Vagina (tissue), 2 donors: ENCODE measurements around the gene NCAN. TPM values are rescaled to one million over a fixed set of nuclear protein-coding genes. Genes with fewer than 3 reads are reported as not detected.

Experiments used
- DNase-seq, 2 donors: peaks; one replicate each; pipeline ENCODE4 v3.0.0-alpha.2; 2017; ENCODE audit errors: extremely low spot score in 2 of 2
- H3K27ac ChIP-seq: fragments of 200-600 bp; sonication (generic); one replicate; pipeline ENCODE4 v1.5.1; 2019
- H3K27me3 ChIP-seq: fragments of 200-600 bp; sonication (generic); one replicate; pipeline ENCODE4 v1.5.1; 2019
- H3K36me3 ChIP-seq, 2 donors: fragments of 200-600 bp; sonication (generic); one replicate each; pipeline ENCODE4 v1.5.1; 2017 to 2019
- H3K4me1 ChIP-seq: fragments of 200-600 bp; sonication (generic); one replicate; pipeline ENCODE4 v1.5.1; 2019
- H3K4me3 ChIP-seq, 2 donors: fragments of 200-600 bp; sonication (generic); 1 replicate in 1 of 2; 2 replicates in 1 of 2; pipeline ENCODE4 v1.5.1; 2016 to 2019
- H3K9me3 ChIP-seq: fragments of 200-600 bp; sonication (generic); one replicate; pipeline ENCODE4 v1.5.1; 2019
- POLR2A ChIP-seq, 2 donors: fragments of 450-650 bp; IDR thresholded peaks; one replicate each; pipeline ENCODE4 v1.6.1; 2017; ENCODE audit warnings: antibody characterized with exemption in 2 of 2, mild to moderate bottlenecking in 2 of 2, moderate library complexity in 2 of 2
- POLR2AphosphoS5 ChIP-seq, 2 donors: sonication (generic); formaldehyde crosslinking; IDR thresholded peaks; one replicate each; pipeline ENCODE4 v1.9.0; 2017; ENCODE audit warnings: antibody characterized with exemption in 2 of 2, mild to moderate bottlenecking in 2 of 2, low read depth in 1 of 2; ENCODE audit not compliant: insufficient read depth in 1 of 2
- intact Hi-C: fragments of 100-400 bp; cut with DNase I; formaldehyde crosslinking; loops from one replicate; pipeline ENCODE4 v1.15.1; 2023
- total RNA-seq: library from RNA; depleted of rRNA; stranded (reverse); fragments of >200 nt; gene quantifications from one replicate; pipeline ENCODE4 v1.2.3, GENCODE V29; 2016
- TF ChIP-seq, protein P1 (sequence below), 3 experiments: fragments of 450-650 bp in 2 of 3; fragments of 200-600 bp in 1 of 3; sonication (generic) in 1 of 3; IDR thresholded peaks; one replicate each; pipeline ENCODE4 v1.5.1; 2017 to 2019; ENCODE audit warnings: antibody characterized with exemption in 3 of 3, mild to moderate bottlenecking in 2 of 3, moderate library complexity in 2 of 3

NCAN gene
- total RNA-seq, 1 donor from 2014 or later = not detected

DNA sequence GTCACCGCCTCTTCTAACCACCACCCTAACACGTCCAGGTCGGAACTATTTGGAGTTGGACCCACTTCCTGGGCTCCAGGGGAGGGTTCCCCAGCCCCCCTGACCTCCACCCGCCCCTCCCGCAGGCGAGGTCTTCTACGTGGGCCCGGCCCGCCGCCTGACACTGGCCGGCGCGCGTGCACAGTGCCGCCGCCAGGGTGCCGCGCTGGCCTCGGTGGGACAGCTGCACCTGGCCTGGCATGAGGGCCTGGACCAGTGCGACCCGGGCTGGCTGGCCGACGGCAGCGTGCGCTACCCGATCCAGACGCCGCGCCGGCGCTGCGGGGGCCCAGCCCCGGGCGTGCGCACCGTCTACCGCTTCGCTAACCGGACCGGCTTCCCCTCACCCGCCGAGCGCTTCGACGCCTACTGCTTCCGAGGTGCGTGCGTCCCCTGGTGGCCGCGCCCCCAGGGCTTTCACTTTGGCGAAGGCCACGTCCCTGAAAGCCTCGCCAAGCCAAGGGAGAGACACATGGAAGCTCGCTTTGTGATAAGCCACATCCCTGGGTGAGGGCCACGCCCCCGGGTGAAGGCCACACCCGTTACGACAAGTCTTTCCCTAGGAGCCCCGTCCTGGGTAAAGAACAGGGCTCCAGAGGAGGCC, 13.2 kb downstream of the NCAN start:
- Histone ChIP-seq H3K36me3 (no peaks in the 10 kb centered on the region), H3K4me1 (peaks cover 11% of the 10 kb centered on the region), H3K9me3 (no peaks in the 10 kb centered on the region), H3K27me3 (no peaks in the 10 kb centered on the region), H3K27ac (no peak overlapping the region), H3K4me3 (peak overlapping the region; percentile 27 to 44)
- TF ChIP-seq, protein P1, sequence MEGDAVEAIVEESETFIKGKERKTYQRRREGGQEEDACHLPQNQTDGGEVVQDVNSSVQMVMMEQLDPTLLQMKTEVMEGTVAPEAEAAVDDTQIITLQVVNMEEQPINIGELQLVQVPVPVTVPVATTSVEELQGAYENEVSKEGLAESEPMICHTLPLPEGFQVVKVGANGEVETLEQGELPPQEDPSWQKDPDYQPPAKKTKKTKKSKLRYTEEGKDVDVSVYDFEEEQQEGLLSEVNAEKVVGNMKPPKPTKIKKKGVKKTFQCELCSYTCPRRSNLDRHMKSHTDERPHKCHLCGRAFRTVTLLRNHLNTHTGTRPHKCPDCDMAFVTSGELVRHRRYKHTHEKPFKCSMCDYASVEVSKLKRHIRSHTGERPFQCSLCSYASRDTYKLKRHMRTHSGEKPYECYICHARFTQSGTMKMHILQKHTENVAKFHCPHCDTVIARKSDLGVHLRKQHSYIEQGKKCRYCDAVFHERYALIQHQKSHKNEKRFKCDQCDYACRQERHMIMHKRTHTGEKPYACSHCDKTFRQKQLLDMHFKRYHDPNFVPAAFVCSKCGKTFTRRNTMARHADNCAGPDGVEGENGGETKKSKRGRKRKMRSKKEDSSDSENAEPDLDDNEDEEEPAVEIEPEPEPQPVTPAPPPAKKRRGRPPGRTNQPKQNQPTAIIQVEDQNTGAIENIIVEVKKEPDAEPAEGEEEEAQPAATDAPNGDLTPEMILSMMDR (IDR thresholded peaks at IDR 0.05) = peak in 2 of 3 experiments; percentile 20 to 33
- TF ChIP-seq POLR2A (IDR thresholded peaks at IDR 0.05) = no peak
- DNase-seq = no peak
- intact Hi-C loops = no loop called here

- no peaks in the 10 kb centered on the region for H3K9me3 ChIP-seq
- H3K36me3 ChIP-seq = no peaks in the 10 kb centered on the region
- H3K4me3 ChIP-seq = no peak overlapping the region
- intact Hi-C loops = no loop called here
- H3K27ac ChIP-seq = no peak overlapping the region
- peaks cover 11% of the 10 kb centered on the region for H3K4me1 ChIP-seq
- no peak for DNase-seq
- H3K27me3 ChIP-seq = no peaks in the 10 kb centered on the region
- TF ChIP-seq, protein P1 (IDR thresholded peaks at IDR 0.05) = no peak
- TF ChIP-seq POLR2A (IDR thresholded peaks at IDR 0.05) = no peak
- TF ChIP-seq POLR2AphosphoS5 (IDR thresholded peaks at IDR 0.05; ENCODE audit: insufficient read depth in 1 of 2, low read depth in 1 of 2) = no peak
These were observed 14.4 kb downstream of the NCAN start for GRCh38 chr19:19226204-19226603.

DNA sequence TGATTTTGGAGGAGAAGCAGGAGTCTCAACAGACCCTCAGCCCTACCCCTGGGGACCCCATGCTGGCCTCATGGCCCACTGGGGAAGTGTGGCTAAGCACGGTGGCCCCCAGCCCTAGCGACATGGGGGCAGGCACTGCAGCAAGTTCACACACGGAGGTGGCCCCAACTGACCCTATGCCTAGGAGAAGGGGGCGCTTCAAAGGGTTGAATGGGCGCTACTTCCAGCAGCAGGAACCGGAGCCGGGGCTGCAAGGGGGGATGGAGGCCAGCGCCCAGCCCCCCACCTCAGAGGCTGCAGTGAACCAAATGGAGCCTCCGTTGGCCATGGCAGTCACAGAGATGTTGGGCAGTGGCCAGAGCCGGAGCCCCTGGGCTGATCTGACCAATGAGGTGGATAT, 14.9 kb downstream of the NCAN start:
- no peak for DNase-seq
- Histone ChIP-seq H3K4me1 (peaks cover 11% of the 10 kb centered on the region), H3K36me3 (no peaks in the 10 kb centered on the region), H3K9me3 (no peaks in the 10 kb centered on the region), H3K4me3 (no peak overlapping the region), H3K27me3 (no peaks in the 10 kb centered on the region), H3K27ac (no peak overlapping the region)
- no peak for TF ChIP-seq POLR2AphosphoS5 (IDR thresholded peaks at IDR 0.05; ENCODE audit: insufficient read depth in 1 of 2, low read depth in 1 of 2)
- TF ChIP-seq POLR2A (IDR thresholded peaks at IDR 0.05) = no peak
- TF ChIP-seq, protein P1 (IDR thresholded peaks at IDR 0.05) = no peak
- intact Hi-C loops = no loop called here

DNA sequence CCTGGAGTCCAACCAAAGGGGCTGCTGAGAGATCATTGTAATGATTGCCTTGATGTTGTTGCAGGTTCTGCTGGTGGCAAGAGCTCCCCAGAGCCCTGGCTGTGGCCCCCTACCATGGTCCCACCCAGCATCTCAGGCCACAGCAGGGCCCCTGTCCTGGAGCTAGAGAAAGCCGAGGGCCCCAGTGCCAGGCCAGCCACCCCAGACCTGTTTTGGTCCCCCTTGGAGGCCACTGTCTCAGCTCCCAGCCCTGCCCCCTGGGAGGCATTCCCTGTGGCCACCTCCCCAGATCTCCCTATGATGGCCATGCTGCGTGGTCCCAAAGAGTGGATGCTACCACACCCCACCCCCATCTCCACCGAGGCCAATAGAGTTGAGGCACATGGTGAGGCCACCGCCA, 15.5 kb downstream of the NCAN start:
- Histone ChIP-seq H3K36me3 (no peaks in the 10 kb centered on the region), H3K27ac (no peak overlapping the region), H3K4me1 (peaks cover 11% of the 10 kb centered on the region), H3K9me3 (no peaks in the 10 kb centered on the region), H3K4me3 (no peak overlapping the region), H3K27me3 (no peaks in the 10 kb centered on the region)
- intact Hi-C loops = no loop called here
- no peak for DNase-seq
- TF ChIP-seq POLR2A (IDR thresholded peaks at IDR 0.05) (no peak), POLR2AphosphoS5 (IDR thresholded peaks at IDR 0.05; ENCODE audit: insufficient read depth in 1 of 2, low read depth in 1 of 2) (no peak)
- TF ChIP-seq, protein P1 (IDR thresholded peaks at IDR 0.05) = no peak

DNA sequence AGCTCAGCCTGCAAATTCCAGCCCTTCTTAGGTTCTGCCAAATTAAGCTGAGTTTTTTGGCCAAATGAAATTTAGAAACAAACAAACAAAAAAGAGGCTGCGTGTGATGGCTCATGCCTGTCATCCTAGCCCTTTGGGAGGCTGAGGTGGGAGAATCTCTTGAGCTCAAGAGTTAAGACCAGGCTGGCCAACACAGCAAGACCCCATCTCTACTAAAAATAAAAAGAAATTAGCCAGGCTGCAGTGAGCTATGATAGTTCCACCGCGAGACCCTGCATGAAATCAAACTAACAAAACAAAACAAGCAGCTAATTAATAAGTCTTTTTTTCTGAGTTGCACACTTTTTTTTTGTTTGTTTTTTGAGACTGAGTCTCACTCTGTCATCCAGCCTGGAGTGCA, 17.9 kb downstream of the NCAN start:
- no peaks in the 10 kb centered on the region for H3K27me3 ChIP-seq
- no peak overlapping the region for H3K4me3 ChIP-seq
- H3K36me3 ChIP-seq = no peaks in the 10 kb centered on the region
- intact Hi-C loops = no loop called here
- peaks cover 11% of the 10 kb centered on the region for H3K9me3 ChIP-seq
- no peak for TF ChIP-seq POLR2A (IDR thresholded peaks at IDR 0.05)
- no peak for TF ChIP-seq POLR2AphosphoS5 (IDR thresholded peaks at IDR 0.05; ENCODE audit: insufficient read depth in 1 of 2, low read depth in 1 of 2)
- TF ChIP-seq, protein P1 (IDR thresholded peaks at IDR 0.05) = no peak
- peaks cover 9% of the 10 kb centered on the region for H3K4me1 ChIP-seq
- no peak overlapping the region for H3K27ac ChIP-seq
- no peak for DNase-seq
